ENCODE results near the gene RBMX2.

Gene RBMX2

DNA sequence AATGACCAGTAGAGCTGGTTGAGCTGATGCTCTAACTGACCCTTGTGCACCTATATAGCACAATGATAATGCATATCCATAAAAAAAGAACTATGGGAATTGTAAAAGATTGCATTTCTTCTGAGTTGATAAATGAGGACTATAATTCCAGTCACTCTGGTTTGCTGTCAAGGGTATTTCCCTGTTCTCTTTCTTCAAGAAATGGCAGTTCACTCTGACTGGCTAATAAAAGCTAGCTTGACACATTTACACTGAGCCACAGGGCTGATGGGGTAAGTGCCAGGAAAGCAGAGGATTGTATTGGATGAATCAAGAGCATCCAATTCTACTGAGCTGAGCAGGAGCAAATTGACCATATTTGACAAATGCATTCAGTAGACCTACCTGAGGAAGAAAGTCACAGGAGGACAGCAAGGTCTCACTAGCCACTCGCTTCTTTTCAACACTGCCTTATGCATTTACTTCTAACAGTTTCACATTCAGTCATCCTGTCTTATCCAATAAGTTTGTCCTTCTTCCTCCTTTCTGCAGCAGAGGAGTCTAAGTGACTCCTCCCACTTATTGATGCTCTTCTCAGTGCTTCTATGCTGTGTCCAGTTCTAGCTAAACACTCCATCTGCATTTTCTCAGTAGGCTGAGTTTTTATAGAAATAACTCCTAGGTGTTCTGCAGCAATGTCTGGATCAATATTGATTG, 43.0 kb downstream of the RBMX2 start:
- DNase-seq (ENCODE audit: low spot score), result no peak

DNA sequence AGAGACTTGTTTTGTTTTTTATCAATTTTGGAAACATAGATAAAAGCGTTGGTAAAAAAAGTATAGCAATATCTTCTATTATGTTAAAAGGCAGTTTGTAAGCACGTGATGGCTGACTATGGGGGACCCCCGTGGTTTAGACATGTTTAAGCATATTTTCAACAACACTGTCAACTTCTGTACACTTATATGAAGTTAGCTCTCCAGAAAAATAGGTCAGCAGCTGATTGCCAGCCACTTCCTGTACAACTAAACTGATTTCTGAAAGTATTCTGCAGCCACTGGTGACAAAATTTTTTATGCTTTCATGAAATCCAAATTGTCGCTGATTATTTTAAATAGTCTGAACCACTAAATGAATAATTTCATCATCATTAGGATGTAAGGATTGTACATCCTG, 45.2 kb downstream of the RBMX2 start:
- no peak for DNase-seq (ENCODE audit: low spot score)

All from Ammon's horn (tissue), 1 donor.